ENCODE measurements around the gene TXNIP. TPM values are rescaled to one million over a fixed set of nuclear protein-coding genes. Genes with fewer than 3 reads are reported as not detected.

Gene TXNIP
- polyA plus RNA-seq, 1 donor (not counting 4 experiments of a cell fraction or from before 2014, with no cell fraction given) = 159 TPM

GRCh38 chr1:145962157-145963102 lies 33.9 kb downstream of the TXNIP start:
- Histone ChIP-seq H3K36me3 (ENCODE audit: control insufficient read depth in 2 of 2, extremely low read depth in 1 of 2, insufficient read depth in 2 of 2, low read length in 2 of 2) (no peaks in the 10 kb centered on the region), H3K9ac (ENCODE audit: control insufficient read depth, extremely low read depth, insufficient read depth, low read length) (peak overlapping the region; percentile 11), H3K79me2 (ENCODE audit: control insufficient read depth, insufficient read depth, low read length) (no peaks in the 10 kb centered on the region), H2AFZ (ENCODE audit: control insufficient read depth, low read length) (peak overlapping the region; percentile 81), H4K20me1 (ENCODE audit: control insufficient read depth, extremely low read depth, insufficient read depth, low read length) (no peaks in the 10 kb centered on the region), H3K4me1 (ENCODE audit: control insufficient read depth, extremely low read depth, insufficient read depth, low read length) (peaks cover 40% of the 10 kb centered on the region), H3K9me3 (ENCODE audit: control insufficient read depth, low read depth, low read length) (no peaks in the 10 kb centered on the region), H3K27me3 (ENCODE audit: control insufficient read depth, extremely low read depth, insufficient read depth, low read length) (peaks cover 2% of the 10 kb centered on the region), H3K9me1 (ENCODE audit: control insufficient read depth, extremely low read depth, insufficient read depth, low read length) (no peaks in the 10 kb centered on the region), H3K4me3 (ENCODE audit: control insufficient read depth in 2 of 3, extremely low read depth in 1 of 3, insufficient read depth in 2 of 3, low read depth in 1 of 3, low read length in 3 of 3) (peak overlapping the region; percentile 32 to 75 (median 58)), H3K4me2 (ENCODE audit: control insufficient read depth, extremely low read depth, insufficient read depth, low read depth, low read length) (peak overlapping the region; percentile 92), H3K27ac (ENCODE audit: control insufficient read depth, insufficient read depth, low read length) (no peak overlapping the region)
- no peak for FAIRE-seq
- DNase-seq (ENCODE audit: low read depth, low spot score) = no peak
- TF ChIP-seq EZH2 (IDR thresholded peaks at IDR 0.05; ENCODE audit: low read length) (no peak), CTCF (optimal IDR thresholded peaks at IDR 0.05 in 1 of 3, IDR thresholded peaks at IDR 0.05 in 1 of 3, conservative IDR thresholded peaks at IDR 0.05 in 1 of 3; ENCODE audit: extremely low read depth in 1 of 3, insufficient read depth in 2 of 3, low read length in 3 of 3) (no peak)
- dilution Hi-C loops (cut with MboI; ENCODE audit: extremely low pct_ligation_motif_present, low sequenced_read_pairs) = no loop called here

GRCh38 chr1:145961425-145962156 lies 34.8 kb downstream of the TXNIP start:
- DNase-seq (ENCODE audit: low read depth, low spot score) = no peak
- peak overlapping the region; percentile 92 for H3K4me2 ChIP-seq (ENCODE audit: control insufficient read depth, extremely low read depth, insufficient read depth, low read depth, low read length)
- H3K4me3 ChIP-seq (ENCODE audit: control insufficient read depth in 2 of 3, extremely low read depth in 1 of 3, insufficient read depth in 2 of 3, low read depth in 1 of 3, low read length in 3 of 3) = peak overlapping the region; percentile 32 to 75 (median 58)
- no peak for TF ChIP-seq EZH2 (IDR thresholded peaks at IDR 0.05; ENCODE audit: low read length)
- no peak for TF ChIP-seq CTCF (optimal IDR thresholded peaks at IDR 0.05 in 1 of 3, IDR thresholded peaks at IDR 0.05 in 1 of 3, conservative IDR thresholded peaks at IDR 0.05 in 1 of 3; ENCODE audit: extremely low read depth in 1 of 3, insufficient read depth in 2 of 3, low read length in 3 of 3)
- H3K9me1 ChIP-seq (ENCODE audit: control insufficient read depth, extremely low read depth, insufficient read depth, low read length) = no peaks in the 10 kb centered on the region
- no peak for FAIRE-seq
- H3K9me3 ChIP-seq (ENCODE audit: control insufficient read depth, low read depth, low read length) = no peaks in the 10 kb centered on the region
- H3K36me3 ChIP-seq (ENCODE audit: control insufficient read depth in 2 of 2, extremely low read depth in 1 of 2, insufficient read depth in 2 of 2, low read length in 2 of 2) = no peaks in the 10 kb centered on the region
- dilution Hi-C loops (cut with MboI; ENCODE audit: extremely low pct_ligation_motif_present, low sequenced_read_pairs) = no loop called here
- peaks cover 2% of the 10 kb centered on the region for H3K27me3 ChIP-seq (ENCODE audit: control insufficient read depth, extremely low read depth, insufficient read depth, low read length)
- peaks cover 4% of the 10 kb centered on the region for H3K79me2 ChIP-seq (ENCODE audit: control insufficient read depth, insufficient read depth, low read length)
- H3K9ac ChIP-seq (ENCODE audit: control insufficient read depth, extremely low read depth, insufficient read depth, low read length) = peak overlapping the region; percentile 42
- peaks cover 47% of the 10 kb centered on the region for H3K4me1 ChIP-seq (ENCODE audit: control insufficient read depth, extremely low read depth, insufficient read depth, low read length)
- H4K20me1 ChIP-seq (ENCODE audit: control insufficient read depth, extremely low read depth, insufficient read depth, low read length) = no peaks in the 10 kb centered on the region
- H2AFZ ChIP-seq (ENCODE audit: control insufficient read depth, low read length) = peak overlapping the region; percentile 89
- H3K27ac ChIP-seq (ENCODE audit: control insufficient read depth, insufficient read depth, low read length) = no peak overlapping the region

Data from keratinocyte (primary cell).